DOHH2 (cell line): ENCODE results near the gene TRIP11.

ENCODE experiments used
- H3F3A ChIP-seq: fragments of 200-600 bp; sonication (generic), shearing (Covaris generic); 2 replicates; pipeline ENCODE4 v1.6.0; 2016; ENCODE audit warnings: antibody characterized with exemption, mild to moderate bottlenecking; ENCODE audit not compliant: control insufficient read depth, insufficient read depth
- H3K27ac ChIP-seq: fragments of 200-600 bp; sonication (generic); 2 replicates; pipeline ENCODE4 v1.5.1; 2014; ENCODE audit warnings: low read depth, mild to moderate bottlenecking, low read length, moderate library complexity
- H3K27me3 ChIP-seq: fragments of 200-600 bp; sonication (generic); 2 replicates; pipeline ENCODE4 v1.6.1; 2014; ENCODE audit warnings: mild to moderate bottlenecking, low read length, mixed read lengths; ENCODE audit not compliant: control insufficient read depth
- H3K36me3 ChIP-seq: fragments of 200-600 bp; sonication (generic); 2 replicates; pipeline ENCODE4 v1.6.1; 2014; ENCODE audit warnings: mild to moderate bottlenecking, low read length, moderate library complexity, mixed read lengths; ENCODE audit not compliant: control insufficient read depth
- H3K4me1 ChIP-seq: fragments of 200-600 bp; sonication (generic); 2 replicates; pipeline ENCODE4 v1.6.1; 2014; ENCODE audit warnings: mild to moderate bottlenecking, low read length, mixed read lengths; ENCODE audit not compliant: control insufficient read depth
- H3K4me2 ChIP-seq: fragments of 200-600 bp; sonication (generic); 2 replicates; pipeline ENCODE4 v1.6.0; 2014; ENCODE audit warnings: mild to moderate bottlenecking, low read length, moderate library complexity
- H3K4me3 ChIP-seq: fragments of 200-600 bp; sonication (generic); 2 replicates; pipeline ENCODE4 v1.5.1; 2014; ENCODE audit warnings: mild to moderate bottlenecking, low read length, mixed read lengths
- H3K79me2 ChIP-seq: fragments of 200-600 bp; sonication (generic); 2 replicates; pipeline ENCODE4 v1.6.1; 2014; ENCODE audit warnings: mild to moderate bottlenecking, low read length, mixed read lengths; ENCODE audit not compliant: control insufficient read depth
- H3K9me2 ChIP-seq: fragments of 200-600 bp; sonication (generic); replicated peaks from 2 replicates; pipeline ENCODE4 v1.6.1; 2014; ENCODE audit warnings: mild to moderate bottlenecking, low read length, mixed read lengths; ENCODE audit not compliant: control insufficient read depth
- H3K9me3 ChIP-seq: fragments of 200-600 bp; sonication (generic); 2 replicates; pipeline ENCODE4 v1.6.1; 2014; ENCODE audit warnings: antibody characterized with exemption, low read length, mixed read lengths; ENCODE audit not compliant: control insufficient read depth, insufficient read depth
- H4K20me1 ChIP-seq: fragments of 200-600 bp; sonication (generic); 2 replicates; pipeline ENCODE4 v1.6.0; 2014; ENCODE audit warnings: low read depth, mild to moderate bottlenecking, antibody characterized with exemption, low read length, moderate library complexity; ENCODE audit not compliant: control insufficient read depth, insufficient read depth
- EZH2phosphoT487 ChIP-seq: fragments of 200-600 bp; sonication (generic); IDR thresholded peaks from 2 replicates; pipeline ENCODE4 v1.6.1; 2017; ENCODE audit warnings: borderline replicate concordance, mild to moderate bottlenecking, antibody characterized with exemption, low read length, moderate library complexity, mixed read lengths
- TF ChIP-seq, protein P1 (sequence below): fragments of 200-600 bp; sonication (generic); IDR thresholded peaks from one replicate; pipeline ENCODE4 v1.5.1; 2014; ENCODE audit warnings: antibody characterized with exemption, mild to moderate bottlenecking, low read depth, low read length; ENCODE audit not compliant: poor library complexity, severe bottlenecking

TRIP11 gene

DNA sequence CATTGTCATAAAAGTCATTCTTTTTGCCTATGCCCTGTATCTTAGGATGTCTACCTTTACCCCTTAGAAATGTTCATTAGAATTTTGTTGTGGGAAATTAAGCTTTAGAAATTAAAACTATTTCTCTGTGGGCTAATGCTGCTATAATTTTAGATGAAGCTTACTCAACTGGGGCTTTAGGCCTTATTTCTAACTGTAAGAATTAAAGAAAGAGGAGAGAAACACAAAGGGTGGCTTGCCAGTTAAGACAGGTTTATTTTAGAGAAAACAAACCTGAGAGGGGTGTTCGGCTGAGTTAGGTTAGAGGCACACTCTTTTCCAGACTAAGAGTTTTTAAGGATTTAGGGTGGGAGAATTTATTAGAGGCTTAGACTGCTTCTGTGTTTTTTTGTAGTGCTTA, 6.4 kb downstream of the TRIP11 start:
- peaks cover 20% of the 10 kb centered on the region for H3K4me1 ChIP-seq
- H3F3A ChIP-seq = no peaks in the 10 kb centered on the region
- peaks cover 55% of the 10 kb centered on the region for H3K79me2 ChIP-seq
- peaks cover 21% of the 10 kb centered on the region for H3K36me3 ChIP-seq
- no peaks in the 10 kb centered on the region for H3K9me2 ChIP-seq
- H3K27me3 ChIP-seq = no peaks in the 10 kb centered on the region
- H3K27ac ChIP-seq = no peak overlapping the region
- TF ChIP-seq EZH2phosphoT487 = no peak
- TF ChIP-seq, protein P1, sequence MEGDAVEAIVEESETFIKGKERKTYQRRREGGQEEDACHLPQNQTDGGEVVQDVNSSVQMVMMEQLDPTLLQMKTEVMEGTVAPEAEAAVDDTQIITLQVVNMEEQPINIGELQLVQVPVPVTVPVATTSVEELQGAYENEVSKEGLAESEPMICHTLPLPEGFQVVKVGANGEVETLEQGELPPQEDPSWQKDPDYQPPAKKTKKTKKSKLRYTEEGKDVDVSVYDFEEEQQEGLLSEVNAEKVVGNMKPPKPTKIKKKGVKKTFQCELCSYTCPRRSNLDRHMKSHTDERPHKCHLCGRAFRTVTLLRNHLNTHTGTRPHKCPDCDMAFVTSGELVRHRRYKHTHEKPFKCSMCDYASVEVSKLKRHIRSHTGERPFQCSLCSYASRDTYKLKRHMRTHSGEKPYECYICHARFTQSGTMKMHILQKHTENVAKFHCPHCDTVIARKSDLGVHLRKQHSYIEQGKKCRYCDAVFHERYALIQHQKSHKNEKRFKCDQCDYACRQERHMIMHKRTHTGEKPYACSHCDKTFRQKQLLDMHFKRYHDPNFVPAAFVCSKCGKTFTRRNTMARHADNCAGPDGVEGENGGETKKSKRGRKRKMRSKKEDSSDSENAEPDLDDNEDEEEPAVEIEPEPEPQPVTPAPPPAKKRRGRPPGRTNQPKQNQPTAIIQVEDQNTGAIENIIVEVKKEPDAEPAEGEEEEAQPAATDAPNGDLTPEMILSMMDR = no peak
- no peak overlapping the region for H3K4me2 ChIP-seq
- H4K20me1 ChIP-seq = peaks cover 5% of the 10 kb centered on the region; the same call in 1 of the 2 replicates
- no peaks in the 10 kb centered on the region for H3K9me3 ChIP-seq
- no peak overlapping the region for H3K4me3 ChIP-seq

DNA sequence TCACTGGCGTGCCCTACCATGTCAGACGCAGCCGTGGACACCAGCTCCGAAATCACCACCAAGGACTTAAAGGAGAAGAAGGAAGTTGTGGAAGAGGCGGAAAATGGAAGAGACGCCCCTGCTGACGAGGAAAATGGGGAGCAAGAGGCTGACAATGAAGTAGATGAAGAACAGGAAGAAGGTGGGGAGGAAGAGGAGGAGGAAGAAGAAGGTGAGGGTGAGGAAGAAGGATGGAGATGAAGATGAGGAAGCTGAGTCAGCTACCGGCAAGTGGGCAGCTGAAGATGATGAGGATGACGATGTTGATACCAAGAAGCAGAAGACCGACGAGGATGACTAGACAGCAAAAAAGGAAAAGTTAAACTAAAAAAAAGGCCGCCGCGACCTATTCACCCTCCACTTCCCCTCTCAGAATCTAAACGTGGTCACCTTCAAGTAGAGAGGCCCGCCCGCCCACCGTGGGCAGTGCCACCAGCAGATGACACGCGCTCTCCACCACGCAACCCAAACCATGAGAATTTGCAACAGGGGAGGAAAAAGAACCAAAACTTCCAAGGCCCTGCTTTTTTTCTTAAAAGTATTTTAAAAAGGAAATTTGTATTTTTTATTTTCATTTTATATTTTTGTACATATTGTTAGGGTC, 13.2 kb downstream of the TRIP11 start:
- Histone ChIP-seq H3K9me3 (no peaks in the 10 kb centered on the region), H4K20me1 (no peaks in the 10 kb centered on the region), H3K27me3 (no peaks in the 10 kb centered on the region), H3K4me3 (no peak overlapping the region), H3K79me2 (peaks cover 10% of the 10 kb centered on the region), H3K9me2 (no peaks in the 10 kb centered on the region), H3K4me2 (no peak overlapping the region), H3F3A (no peaks in the 10 kb centered on the region), H3K36me3 (peaks cover 39% of the 10 kb centered on the region), H3K4me1 (no peaks in the 10 kb centered on the region), H3K27ac (no peak overlapping the region)
- no peak for TF ChIP-seq EZH2phosphoT487
- TF ChIP-seq, protein P1 = no peak

DNA sequence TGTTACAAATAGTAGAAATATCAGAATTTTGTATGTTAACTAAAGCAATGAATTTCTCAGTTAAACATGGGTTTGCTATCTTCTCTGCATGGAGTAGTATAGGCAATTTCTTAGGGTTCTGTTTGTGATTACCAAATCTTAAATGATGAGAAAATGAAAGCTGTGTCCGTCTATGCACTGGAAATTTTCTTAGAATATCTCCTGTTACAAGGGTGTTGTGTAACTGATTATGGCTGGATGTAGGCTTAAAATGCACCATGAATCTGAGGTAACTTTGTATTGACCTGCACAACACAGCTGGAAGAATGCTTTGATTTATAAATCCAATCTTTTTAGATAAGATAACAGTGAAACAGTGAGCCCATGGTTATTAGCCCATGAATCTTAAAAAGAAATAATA, 17.8 kb downstream of the TRIP11 start:
- Histone ChIP-seq H3K27me3 (no peaks in the 10 kb centered on the region), H3K4me3 (no peak overlapping the region), H3K27ac (no peak overlapping the region), H4K20me1 (no peaks in the 10 kb centered on the region), H3K4me2 (no peak overlapping the region), H3K9me3 (no peaks in the 10 kb centered on the region), H3K4me1 (no peaks in the 10 kb centered on the region), H3F3A (no peaks in the 10 kb centered on the region), H3K9me2 (no peaks in the 10 kb centered on the region), H3K79me2 (peaks cover 5% of the 10 kb centered on the region), H3K36me3 (peaks cover 43% of the 10 kb centered on the region)
- TF ChIP-seq, protein P1 = no peak
- no peak for TF ChIP-seq EZH2phosphoT487
